ENCODE results near the gene CAPG. TPM values are rescaled to one million over a fixed set of nuclear protein-coding genes. Genes with fewer than 3 reads are reported as not detected.

Gene CAPG
- total and polyA plus RNA-seq, 9 of the 15 experiments (the other 6 are each of a cell fraction or from before 2014, with no cell fraction given) = 10.6 to 90.4 (median 56.0) TPM

DNA sequence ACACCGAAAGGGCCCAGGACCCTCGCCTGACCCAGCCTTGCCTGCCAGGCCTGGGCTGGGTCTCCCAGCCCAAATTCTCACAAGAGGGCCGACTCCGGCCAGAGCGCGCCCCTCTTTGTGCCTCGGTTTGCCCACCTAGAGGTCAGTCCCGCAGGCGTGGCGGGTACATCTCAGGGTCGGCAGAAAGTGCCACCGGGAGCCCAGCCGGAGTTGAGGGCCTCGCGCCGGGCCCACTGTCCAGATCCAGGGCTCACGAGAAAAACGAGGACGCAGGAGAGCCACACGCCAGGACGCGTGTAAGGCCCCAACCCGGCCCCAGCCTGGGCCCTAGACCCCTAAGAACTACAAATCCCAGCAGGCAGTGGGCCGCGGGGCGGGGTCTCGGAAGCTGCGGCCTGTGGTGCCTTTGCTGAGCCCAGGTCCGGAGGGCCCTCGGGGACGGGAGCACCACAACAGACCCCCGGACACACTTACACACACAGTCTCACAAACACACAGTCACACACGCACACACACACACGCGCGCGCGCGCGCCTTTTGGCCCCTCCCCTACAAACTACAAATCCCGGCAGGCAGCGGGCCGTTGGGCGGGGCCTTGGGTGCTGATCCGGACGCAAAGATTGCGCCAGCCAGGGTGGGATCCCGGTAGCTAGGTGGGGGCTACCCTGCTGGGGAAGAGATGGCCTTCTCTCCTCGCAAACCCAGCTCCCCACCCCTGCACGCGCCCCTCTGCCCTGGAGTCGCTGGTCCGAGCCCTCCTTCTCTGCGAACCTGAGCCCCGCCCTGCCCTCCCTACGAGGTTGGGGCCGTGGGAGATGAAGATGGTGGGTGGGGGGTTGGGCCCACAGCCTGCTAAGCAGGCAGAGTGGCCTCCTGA is 8.2 kb upstream of the CAPG start, which contains the start of gene SH2D6 (continued):
- TF ChIP-seq CBFB (CRISPR knock-in tag; IDR thresholded peaks at IDR 0.05) = peak; percentile 77; the same call in 1 of the 2 replicates
- TF ChIP-seq, protein P1, sequence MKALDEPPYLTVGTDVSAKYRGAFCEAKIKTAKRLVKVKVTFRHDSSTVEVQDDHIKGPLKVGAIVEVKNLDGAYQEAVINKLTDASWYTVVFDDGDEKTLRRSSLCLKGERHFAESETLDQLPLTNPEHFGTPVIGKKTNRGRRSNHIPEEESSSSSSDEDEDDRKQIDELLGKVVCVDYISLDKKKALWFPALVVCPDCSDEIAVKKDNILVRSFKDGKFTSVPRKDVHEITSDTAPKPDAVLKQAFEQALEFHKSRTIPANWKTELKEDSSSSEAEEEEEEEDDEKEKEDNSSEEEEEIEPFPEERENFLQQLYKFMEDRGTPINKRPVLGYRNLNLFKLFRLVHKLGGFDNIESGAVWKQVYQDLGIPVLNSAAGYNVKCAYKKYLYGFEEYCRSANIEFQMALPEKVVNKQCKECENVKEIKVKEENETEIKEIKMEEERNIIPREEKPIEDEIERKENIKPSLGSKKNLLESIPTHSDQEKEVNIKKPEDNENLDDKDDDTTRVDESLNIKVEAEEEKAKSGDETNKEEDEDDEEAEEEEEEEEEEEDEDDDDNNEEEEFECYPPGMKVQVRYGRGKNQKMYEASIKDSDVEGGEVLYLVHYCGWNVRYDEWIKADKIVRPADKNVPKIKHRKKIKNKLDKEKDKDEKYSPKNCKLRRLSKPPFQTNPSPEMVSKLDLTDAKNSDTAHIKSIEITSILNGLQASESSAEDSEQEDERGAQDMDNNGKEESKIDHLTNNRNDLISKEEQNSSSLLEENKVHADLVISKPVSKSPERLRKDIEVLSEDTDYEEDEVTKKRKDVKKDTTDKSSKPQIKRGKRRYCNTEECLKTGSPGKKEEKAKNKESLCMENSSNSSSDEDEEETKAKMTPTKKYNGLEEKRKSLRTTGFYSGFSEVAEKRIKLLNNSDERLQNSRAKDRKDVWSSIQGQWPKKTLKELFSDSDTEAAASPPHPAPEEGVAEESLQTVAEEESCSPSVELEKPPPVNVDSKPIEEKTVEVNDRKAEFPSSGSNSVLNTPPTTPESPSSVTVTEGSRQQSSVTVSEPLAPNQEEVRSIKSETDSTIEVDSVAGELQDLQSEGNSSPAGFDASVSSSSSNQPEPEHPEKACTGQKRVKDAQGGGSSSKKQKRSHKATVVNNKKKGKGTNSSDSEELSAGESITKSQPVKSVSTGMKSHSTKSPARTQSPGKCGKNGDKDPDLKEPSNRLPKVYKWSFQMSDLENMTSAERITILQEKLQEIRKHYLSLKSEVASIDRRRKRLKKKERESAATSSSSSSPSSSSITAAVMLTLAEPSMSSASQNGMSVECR (CRISPR knock-in tag; IDR thresholded peaks at IDR 0.05) = no peak; the same call in 1 of the 2 replicates
- TF ChIP-seq HEY1 (CRISPR knock-in tag; IDR thresholded peaks at IDR 0.05; ENCODE audit: borderline replicate concordance) = no peak
- peak; percentile 41 for TF ChIP-seq BHLHE40 (IDR thresholded peaks at IDR 0.05; ENCODE audit: low read length)
- no peak for TF ChIP-seq SRSF9 (IDR thresholded peaks at IDR 0.05; ENCODE audit: borderline replicate concordance, low read depth, low read length)
- peak; percentile 89 for TF ChIP-seq ZNF76 (CRISPR knock-in tag; IDR thresholded peaks at IDR 0.05; ENCODE audit: borderline replicate concordance)
- no peak for TF ChIP-seq ZNF253 (CRISPR knock-in tag; conservative IDR thresholded peaks at IDR 0.05)
- TF ChIP-seq POLR2B (IDR thresholded peaks at IDR 0.05; ENCODE audit: low read depth, partially characterized antibody) = peak; percentile 70
- TF ChIP-seq SMARCE1 (IDR thresholded peaks at IDR 0.05) = 0 out of 2 replicates have a peak, but pooled peaks have one; percentile 13
- no peak for TF ChIP-seq HSF4 (CRISPR knock-in tag; IDR thresholded peaks at IDR 0.05; ENCODE audit: borderline replicate concordance)
- TF ChIP-seq ZNF583 (CRISPR knock-in tag; IDR thresholded peaks at IDR 0.05) = peak; percentile 86
- 0 out of 2 replicates have a peak, but pooled peaks have one; percentile 22 for TF ChIP-seq ESRRB (CRISPR knock-in tag; IDR thresholded peaks at IDR 0.05; ENCODE audit: borderline replicate concordance)
- TF ChIP-seq ZNF445 (CRISPR knock-in tag; IDR thresholded peaks at IDR 0.05; ENCODE audit: low read depth) = no peak
- TF ChIP-seq KLF6 (CRISPR knock-in tag; IDR thresholded peaks at IDR 0.05; ENCODE audit: borderline replicate concordance) = peak; percentile 47; the same call in 1 of the 2 replicates
- TF ChIP-seq, protein P2, sequence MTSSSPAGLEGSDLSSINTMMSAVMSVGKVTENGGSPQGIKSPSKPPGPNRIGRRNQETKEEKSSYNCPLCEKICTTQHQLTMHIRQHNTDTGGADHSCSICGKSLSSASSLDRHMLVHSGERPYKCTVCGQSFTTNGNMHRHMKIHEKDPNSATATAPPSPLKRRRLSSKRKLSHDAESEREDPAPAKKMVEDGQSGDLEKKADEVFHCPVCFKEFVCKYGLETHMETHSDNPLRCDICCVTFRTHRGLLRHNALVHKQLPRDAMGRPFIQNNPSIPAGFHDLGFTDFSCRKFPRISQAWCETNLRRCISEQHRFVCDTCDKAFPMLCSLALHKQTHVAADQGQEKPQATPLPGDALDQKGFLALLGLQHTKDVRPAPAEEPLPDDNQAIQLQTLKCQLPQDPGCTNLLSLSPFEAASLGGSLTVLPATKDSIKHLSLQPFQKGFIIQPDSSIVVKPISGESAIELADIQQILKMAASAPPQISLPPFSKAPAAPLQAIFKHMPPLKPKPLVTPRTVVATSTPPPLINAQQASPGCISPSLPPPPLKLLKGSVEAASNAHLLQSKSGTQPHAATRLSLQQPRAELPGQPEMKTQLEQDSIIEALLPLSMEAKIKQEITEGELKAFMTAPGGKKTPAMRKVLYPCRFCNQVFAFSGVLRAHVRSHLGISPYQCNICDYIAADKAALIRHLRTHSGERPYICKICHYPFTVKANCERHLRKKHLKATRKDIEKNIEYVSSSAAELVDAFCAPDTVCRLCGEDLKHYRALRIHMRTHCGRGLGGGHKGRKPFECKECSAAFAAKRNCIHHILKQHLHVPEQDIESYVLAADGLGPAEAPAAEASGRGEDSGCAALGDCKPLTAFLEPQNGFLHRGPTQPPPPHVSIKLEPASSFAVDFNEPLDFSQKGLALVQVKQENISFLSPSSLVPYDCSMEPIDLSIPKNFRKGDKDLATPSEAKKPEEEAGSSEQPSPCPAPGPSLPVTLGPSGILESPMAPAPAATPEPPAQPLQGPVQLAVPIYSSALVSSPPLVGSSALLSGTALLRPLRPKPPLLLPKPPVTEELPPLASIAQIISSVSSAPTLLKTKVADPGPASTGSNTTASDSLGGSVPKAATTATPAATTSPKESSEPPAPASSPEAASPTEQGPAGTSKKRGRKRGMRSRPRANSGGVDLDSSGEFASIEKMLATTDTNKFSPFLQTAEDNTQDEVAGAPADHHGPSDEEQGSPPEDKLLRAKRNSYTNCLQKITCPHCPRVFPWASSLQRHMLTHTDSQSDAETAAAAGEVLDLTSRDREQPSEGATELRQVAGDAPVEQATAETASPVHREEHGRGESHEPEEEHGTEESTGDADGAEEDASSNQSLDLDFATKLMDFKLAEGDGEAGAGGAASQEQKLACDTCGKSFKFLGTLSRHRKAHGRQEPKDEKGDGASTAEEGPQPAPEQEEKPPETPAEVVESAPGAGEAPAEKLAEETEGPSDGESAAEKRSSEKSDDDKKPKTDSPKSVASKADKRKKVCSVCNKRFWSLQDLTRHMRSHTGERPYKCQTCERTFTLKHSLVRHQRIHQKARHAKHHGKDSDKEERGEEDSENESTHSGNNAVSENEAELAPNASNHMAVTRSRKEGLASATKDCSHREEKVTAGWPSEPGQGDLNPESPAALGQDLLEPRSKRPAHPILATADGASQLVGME (CRISPR knock-in tag; IDR thresholded peaks at IDR 0.05) = peak; percentile 76; the same call in 1 of the 2 replicates
- TF ChIP-seq, protein P3, sequence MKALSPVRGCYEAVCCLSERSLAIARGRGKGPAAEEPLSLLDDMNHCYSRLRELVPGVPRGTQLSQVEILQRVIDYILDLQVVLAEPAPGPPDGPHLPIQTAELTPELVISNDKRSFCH (CRISPR knock-in tag; IDR thresholded peaks at IDR 0.05) = no peak
- TF ChIP-seq, protein P3 (tag; IDR thresholded peaks at IDR 0.05) = peak; percentile 56; the same call in 1 of the 2 replicates
